ENCODE results near the gene CD2BP2.
"Not testable (repeated sequence)": the region's sequence is repeated elsewhere in the genome, so short reads cannot be mapped to it uniquely, and the experiment has no call there.

The CD2BP2 gene

DNA sequence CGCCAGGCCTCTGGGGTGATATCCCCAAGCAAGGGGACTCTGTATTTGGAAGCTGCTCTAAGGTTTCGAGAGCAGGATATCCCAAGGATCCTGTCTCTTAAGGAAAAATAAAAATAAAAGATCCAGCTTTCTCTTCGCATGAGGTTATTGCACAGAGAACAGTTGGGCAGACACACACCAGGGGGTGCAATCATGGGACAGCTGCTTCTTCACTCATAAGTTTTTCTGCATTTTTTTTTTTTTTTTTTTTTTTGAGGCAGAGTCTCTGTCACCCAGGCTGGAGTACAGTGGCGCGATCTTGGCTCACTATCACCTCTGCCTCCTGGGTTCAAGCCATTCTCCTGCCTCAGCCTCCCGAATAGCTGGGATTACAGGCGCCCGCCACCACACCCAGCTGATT lies 13.1 kb downstream of the CD2BP2 start:
- DNase-seq, result not testable (repeated sequence)

DNA sequence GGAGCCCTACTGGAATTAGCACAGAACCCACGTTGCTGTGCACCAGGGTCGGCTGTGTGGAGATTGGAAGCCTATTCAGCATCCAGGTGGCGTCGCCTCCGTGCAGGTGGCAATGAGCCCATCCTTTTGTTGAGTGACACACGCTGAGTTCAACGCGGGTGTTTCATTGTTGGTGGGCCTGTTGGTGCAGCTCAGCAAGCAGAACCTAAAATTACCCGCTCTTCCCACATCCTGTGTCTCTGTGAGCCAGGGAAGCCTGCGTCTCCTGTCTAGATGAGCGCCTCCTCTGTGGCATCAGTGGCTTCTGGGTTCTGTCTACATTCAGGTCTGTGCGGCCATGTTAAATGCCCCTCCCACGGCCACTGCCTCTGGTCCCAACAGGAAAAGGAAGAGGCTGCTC lies 14.5 kb downstream of the CD2BP2 start:
- DNase-seq, result peak; percentile 94

GRCh38 chr16:30338715-30339114 lies 16.4 kb downstream of the CD2BP2 start:
- DNase-seq, result not testable (repeated sequence)

DNA sequence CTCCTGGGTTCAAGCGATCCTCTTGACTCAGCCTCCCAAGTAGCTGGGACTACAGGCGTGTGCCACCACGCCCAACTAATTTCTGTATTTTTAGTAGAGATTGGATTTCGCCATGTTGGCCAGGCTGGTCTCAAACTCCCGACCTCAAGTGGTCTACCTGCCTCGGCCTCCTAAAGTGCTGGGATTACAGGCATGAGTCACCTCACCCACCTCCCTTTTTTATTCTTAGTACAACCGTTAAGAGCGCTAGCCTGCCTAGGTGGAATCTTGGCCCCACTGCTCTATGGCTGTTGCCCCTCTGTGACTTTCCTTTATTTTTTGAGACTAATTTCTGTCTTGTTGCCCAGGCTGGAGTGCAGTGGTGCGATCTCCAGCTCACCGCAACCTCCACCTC lies 17.1 kb downstream of the CD2BP2 start:
- DNase-seq, result not testable (repeated sequence)

- peak; percentile 61 for DNase-seq
Observed at GRCh38 chr16:30335598-30336474, 19.3 kb downstream of the CD2BP2 start.

DNA sequence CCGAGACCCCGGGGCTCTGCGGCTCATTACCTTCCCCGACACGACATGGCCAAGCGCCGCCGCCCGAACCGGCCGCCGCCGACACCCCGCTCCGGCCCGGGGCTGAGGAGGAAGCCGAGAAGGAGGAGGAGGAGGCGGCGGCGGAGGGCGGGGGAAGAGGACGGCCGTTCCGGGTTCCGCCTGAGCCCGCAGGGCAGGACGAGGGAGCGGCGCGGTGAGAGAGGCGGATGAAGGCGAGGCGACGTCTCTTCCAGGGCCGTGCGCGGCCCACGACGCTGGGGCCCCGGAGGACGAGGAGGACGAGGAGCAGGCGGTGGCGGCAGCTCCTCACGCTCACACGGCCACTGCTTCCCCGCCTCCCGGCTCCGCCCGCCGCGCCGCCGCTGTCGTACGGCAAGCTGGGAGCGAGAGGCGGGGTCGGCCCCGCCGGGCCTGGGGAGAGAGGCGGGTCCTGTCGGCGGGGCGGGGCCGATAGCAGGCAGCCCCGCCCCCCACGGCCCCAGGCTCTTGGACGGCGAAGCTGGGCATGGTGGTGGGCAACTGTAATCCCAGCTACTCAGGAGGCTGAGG lies 20.0 kb downstream of the CD2BP2 start:
- DNase-seq, result peak; percentile 91

- DNase-seq, result peak; percentile 94
Observed at GRCh38 chr16:30334473-30334989, 20.6 kb downstream of the CD2BP2 start.

GRCh38 chr16:30324220-30324619 lies 30.9 kb downstream of the CD2BP2 start:
- DNase-seq, result not testable (repeated sequence)

DNA sequence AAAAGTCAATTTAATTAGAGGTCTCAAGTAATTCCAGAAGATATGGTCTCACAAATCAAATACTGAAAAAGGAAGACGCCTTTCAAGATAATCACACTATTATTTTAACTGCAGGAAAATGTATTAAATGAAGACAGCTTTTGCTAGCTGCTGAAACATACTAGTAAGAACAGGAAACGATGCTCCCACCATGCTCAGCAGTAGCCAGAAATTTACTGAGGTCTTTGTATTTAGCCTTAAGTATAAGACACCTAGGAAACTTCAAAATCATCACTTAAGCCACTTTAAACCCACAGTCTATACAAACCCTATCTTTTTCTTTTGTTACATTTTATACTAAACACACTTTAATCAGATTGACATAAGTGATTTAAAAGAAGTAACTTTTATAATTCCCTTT lies 36.5 kb downstream of the CD2BP2 start:
- DNase-seq, result not testable (repeated sequence)

DNA sequence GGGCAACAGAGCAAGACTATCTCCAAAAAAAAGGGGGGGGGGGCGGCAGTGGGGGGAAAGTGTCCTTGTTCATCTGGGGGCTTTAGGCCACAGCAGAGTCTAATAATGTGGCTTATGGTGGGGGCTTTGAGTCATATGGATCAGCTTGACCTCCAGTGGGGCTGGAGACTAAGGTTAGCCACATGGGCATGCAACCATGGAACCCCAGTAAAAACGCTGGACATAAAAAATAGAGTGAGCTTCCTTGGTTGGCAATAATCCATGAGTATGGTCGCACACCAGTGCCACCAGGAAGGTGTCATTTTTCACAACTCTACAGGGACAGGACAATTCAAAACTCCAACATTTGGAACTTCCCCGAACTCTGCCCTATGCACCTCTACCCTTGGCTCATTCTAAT lies 44.2 kb downstream of the CD2BP2 start:
- not testable (repeated sequence) for DNase-seq

DNA sequence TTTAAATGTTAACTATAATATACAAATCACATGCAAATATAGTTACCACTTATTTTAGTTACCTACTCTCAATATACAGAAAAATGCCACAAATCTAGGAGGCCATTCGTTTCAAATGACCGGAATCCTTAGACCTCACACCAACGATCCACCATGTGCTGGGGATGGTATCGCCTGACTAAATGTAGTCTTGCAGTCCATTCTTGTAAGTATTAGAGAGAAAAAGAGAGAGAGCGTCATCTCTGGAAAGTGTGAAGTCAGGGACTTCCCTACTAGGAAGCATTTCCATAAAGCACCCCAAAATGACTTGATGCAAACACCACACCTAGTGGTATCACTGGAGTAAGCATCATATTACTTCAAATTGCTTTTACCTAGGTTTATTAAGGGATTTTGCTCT lies 45.9 kb downstream of the CD2BP2 start:
- DNase-seq, result not testable (repeated sequence)

Data from NCI-H69 (cell line).